Limb (tissue), 2 donors: ENCODE data around the gene RASIP1.
A peak's percentile ranks its signal among the peaks of the same experiment; 100 is the strongest.

Experiments used
- DNase-seq, 2 donors: peaks; one replicate each; pipeline ENCODE4 v3.0.0-alpha.2; 2016; ENCODE audit errors: extremely low spot score in 2 of 2

RASIP1 gene

DNA sequence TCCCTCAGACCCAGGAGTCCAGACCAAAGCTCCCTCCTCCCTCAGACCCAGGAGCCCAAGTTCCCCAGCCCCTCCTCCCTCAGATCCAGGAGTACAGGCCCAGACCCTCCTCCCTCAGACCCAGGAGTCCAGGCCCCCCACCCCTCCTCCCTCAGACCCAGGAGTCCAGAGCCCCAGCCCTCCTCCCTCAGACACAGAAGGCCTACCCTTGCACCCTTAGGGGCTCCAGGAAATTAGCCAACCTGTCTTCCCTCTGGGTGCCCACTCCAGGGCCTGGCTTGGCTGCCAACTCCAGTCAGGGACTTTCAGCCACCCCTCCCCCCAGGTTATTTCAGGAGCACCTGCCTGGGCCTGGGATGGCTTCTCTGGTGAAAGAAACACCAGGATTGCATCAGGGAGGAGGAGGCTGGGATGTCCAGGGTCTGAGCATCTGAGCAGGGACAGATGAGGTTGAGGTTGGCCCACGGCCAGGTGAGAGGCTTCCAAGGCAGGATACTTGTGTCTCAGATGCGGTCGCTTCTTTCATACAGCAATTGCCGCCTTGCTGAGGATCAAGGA is 14.8 kb upstream of the RASIP1 start, which contains the start of gene FGF21:
Gene FGF21 (plus strand): TSS at position 441 of the 558 bp plus-strand sequence. CDS start 713 bp downstream, outside the sequence.
- no peak for DNase-seq

DNA sequence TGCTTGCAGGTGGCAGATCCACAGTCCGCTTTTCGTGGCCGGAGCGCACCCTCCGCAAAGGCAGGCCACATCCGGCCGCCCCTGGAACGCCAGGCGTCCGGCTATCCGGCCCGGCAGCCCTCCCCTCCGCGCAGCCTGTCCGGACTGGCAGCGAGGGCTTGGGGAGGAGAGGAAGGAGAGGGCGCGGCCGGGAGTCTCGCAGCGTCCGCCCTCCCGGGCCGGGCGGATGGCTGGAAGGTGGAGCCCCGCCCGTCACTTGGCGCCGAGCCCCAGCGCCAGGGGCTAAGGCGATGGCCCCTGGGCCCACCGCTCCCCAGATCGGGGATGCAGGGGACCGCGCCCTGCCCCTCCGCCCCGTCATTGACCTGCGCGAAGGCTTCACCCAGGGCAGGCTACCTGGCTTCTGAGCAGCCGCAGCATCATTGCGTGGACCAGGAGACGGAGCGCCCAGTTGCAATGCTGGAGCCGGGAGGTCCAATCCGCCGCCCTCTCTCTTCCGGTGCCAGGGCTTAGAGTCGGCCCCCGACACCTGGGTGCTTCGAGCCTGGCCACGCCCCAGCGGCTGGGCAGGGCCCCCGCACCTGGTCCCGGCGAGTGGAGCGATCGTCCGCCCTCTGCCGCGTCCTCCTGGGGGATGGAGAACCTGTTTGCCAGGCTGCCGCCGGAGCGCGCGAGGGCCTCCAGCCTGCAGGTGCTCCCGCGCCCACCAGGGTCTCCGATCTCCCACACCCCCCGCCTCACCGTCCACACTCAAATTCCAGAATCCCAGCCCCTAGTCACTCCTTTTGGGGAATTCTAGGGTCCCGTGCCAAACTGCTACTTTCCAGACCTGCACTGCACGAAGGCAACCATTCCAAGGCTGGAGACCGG is 12.3 kb upstream of the RASIP1 start, which contains the start of gene FUT1:
Gene FUT1 (minus strand): TSS at position 146 of the 870 bp plus-strand sequence. CDS start 1,360 bp downstream, outside the sequence.
- peak in 1 of 2 donors; percentile 67 for DNase-seq

DNA sequence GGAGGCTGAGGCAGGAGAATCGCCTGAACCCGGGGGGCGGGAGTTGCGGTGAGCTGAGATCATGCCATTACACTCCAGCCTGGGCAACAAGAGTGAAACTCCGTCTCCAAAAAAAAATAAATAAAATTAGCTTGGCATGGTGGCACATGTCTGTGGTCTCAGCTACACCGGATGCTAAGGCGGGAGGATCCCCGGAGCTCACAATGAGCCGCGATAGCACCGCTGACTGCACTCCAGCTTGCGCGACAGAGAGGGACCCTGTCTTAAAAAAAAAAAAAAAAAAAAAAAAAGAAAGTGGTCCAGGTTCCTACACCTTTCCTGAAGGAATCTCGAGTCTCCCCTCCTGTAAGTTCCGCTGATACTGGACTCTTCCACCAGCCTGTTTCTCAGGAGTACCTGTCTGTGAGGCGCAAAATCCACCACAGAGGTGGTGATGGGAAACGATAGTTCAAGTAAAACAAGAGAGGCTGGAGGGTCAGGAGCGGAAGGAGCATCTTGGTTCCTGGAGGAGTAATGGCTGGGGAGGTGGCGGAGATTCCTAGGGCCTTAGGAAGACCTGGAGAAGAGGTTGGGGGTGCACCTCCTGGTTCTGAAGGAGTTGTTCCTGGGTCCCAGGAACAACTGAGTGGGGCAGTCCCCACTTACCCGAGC is 11.6 kb upstream of the RASIP1 start:
- no peak for DNase-seq

DNA sequence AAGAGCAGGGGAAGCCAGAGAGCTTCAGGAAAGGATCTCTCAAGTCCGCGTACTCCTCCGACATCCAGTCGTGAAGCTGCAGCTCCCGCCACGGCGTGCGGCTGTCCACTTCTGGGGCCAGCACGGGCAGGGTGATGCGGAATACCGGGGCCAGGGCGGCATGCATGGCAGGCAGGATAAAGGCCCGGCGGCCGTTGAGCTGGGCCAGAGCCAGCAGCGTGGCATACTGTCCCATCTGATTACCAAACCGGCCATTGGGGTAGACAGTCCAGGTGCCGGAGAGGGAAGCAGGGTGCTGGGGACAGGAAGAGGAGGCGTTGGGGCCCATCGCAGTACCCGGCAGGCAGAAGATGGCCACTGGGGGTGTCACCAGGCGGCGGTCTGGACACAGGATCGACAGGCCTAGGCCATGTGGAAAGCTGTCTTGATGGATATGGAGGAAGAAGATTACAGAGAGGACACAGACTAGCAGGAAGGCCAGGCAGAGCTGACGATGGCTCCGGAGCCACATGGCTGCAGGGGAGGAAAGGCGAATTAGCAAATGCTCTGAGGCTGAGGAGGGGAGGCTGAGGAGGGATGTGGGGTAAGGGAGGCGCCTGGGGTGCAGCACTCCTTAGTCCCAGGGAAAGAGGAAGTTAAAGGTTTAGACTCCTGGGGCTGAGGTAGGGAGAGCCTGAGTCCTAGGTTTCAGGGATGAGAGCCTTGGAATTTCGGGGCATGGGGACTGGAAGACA is 10.5 kb upstream of the RASIP1 start:
- DNase-seq: no peak

DNA sequence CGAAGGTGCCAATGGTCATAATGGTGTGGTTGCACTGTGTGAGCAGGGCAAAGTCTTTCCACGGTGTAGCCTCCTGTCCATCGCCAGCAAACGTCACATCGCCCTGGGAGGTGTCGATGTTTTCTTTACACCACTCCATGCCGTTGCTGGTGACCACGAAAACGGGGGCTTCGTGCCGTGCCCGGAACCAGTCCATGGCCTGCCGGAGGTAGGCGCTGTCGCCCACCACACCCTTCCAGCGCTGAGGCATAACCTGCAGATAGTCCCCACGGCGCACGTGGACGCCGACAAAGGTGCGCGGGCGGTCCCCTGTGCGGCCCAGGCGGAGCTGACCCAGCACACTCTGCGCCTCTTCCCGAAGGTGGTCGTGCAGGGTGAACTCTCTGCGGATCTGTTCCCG is 9.9 kb upstream of the RASIP1 start:
- DNase-seq: no peak

DNA sequence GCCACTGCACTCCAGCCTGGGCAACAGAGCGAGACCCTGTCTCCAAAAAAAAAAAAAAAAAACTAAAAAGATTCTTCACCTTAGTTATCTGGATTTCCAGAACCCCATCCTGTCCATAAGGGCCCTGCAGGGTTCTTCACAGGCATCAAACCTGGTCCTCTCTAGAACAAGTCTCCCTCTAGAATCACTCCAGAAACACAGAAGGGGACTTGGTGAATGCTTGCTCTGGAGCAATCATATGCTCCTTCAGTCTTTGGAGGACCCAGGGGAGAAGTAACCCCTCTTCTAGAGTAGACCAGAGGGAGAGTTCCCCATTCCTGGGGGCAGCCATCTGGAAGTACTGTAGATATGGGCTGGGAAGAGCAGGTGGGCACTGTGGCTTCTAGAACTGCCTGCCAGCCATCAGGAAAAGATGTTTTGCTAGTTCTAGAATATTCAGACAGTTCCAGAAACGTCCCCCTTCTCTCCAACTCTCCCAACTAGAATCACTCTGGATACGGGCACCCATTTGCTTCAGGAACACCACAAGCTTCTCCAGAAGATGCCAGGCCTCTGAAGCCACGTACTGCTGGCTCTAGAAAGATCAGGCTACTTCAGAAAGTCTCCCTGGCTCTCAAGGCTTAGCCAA is 9.3 kb upstream of the RASIP1 start:
- no peak for DNase-seq

DNA sequence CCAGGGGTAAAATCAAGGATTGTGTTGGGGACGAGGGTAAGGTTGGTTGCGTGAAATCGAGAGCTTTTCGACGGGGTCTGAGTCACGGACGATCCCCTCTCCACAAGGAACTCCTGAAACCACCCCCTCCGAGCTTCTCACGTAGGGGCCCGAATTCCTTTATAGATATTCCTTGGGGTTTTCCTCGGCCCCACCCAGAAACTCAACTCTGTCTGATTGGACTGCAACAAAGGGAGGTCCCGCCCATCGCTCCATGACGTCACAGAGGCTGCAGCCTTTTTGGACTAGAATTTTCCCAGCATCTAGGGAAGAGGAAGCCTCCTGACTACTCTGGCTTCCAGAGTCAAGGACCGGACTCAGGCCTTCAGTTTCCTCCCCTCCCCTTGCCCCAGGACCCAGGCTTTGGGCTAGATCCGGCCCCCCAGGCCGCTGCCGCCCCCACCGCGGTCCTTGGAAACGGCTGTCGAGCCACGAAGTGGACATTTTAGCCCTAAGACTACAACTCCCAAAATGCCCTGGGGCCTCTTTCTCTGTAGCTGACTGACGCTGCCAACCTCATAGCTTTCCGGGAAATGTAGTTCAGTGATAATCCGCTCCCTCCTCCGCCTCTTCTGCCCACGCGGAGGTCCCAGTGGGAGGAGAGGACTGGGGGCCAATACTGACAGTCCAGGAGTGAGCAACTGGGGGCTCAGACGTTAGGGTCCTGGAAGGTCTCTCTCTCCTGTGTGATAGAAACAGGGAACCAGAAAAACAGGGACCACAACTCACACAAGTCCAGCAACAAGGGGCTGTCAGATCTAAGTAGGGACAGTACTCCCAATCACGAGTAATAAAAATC is 6.5 kb upstream of the RASIP1 start, which contains the start of gene IZUMO1:
Gene IZUMO1 (minus strand): TSS at position 172 of the 838 bp plus-strand sequence. CDS start 1,050 bp downstream, outside the sequence.
- peak; percentile 85 to 90 for DNase-seq

DNA sequence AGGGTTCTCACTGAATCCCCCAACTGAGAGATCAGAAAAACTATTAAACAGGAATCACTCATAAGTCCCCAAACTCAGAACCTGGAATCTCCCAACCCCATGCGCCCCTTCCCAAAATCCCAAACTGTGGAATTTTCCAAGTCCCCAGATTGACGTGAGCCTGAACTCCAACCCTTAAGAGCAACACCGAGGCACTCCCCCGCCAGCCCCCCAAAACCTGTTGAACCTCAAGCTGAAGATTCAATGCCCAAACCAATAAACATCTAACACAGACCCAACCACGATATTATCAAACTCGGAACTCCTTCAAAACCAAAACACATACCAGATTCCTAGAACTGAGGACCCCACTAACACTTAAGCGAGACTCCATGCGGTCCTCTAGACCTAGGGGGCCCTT is 5.7 kb upstream of the RASIP1 start:
- DNase-seq: no peak

DNA sequence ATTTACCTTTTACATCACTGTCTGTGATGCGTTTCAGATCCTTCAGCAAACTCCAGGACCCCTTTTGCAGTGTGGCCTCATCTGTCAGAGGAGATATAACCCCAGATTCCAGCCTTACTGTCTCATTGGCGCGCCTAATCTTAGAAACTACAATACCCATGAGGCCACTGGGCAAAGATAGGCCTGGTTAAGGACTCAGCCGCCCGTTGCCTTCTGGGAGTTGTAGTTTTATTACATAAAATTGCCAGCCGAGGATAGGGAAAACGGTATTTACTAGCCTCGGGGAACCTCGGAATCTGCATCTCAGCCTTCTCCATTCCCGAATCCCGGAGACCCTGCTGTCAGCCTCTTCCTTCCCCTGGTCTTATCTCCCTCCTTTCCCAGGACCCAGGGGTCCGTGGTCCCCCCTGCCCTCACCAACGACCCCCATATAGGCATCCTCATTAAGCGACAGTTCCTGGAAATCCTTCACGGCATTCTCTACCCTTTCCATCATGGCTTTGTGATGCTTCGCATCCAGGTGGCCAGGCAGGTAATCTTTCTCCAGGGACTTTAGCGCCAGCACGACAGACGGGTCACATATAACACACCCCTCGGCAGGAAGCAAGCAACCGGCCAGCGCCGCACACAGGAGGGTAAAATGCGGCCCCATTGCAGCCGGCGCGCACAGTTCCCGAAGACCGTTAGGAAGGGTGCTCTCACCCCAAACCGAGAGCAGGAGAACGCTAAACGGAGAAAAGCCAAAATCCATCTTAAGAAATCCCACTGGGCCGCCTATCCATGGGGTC is 5.0 kb upstream of the RASIP1 start:
- peak; percentile 64 to 72 for DNase-seq

DNA sequence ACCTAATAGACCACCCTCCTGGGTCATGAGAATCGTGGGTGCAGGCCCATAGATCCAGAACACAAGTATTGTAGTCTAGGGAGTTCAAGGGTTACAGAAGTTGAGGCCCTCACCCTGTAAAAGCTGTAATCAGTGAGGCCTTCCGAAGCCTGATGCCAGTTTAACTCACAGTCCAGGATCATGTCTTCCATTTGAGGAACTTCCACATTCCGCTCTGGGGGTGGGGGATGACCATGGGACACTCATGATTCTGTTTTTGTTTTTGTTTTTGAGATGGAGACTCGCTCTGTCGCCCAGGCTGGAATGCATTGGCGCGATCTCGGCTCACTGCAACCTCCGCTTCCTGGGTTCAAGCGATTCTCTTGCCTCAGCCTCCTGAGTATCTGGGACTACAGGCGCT is 1.7 kb upstream of the RASIP1 start:
- no peak for DNase-seq

DNA sequence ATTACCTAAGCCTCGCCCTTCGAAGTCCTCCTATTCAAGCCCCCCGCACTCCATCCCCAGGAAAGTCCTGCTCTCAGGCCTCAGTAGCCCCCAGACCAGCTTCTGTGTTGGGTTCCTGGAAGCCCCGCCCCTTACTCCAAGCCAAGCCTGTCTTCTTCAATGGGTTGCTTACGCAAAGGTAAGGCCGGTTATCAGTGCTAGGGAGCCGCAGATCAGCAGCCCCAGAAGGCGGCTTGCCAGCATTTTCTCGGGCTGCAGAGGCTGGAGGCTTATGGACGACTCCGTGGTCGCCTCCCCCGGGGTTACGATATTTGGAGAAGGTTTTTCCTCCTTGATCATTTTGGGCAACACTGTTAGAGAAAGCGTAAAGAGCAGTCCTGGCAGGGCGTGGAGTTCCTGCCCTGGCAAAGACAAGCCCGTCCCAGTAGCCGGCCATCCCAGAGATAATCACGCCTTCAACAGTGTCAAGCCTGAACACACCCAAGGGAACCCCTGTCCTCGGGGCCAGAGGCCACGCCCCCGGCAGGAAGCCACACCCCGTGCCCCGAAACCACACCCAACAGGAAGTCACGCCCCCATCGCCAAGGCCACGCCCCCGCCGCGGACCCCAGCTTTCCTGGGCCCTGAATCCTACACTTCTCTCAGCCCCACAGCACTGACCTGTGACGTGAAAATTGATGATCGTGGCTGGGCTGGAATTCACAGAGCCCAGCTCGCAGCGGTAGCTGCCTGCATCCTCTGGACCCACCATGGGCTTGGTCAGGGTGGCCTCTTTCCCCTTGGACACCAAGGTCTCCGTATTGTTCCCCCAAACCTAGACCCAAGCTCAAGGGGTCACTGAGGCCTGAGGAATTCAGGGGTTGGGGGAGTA is 954 bp upstream of the RASIP1 start:
- peak in 1 of 2 donors; percentile 61 for DNase-seq

DNA sequence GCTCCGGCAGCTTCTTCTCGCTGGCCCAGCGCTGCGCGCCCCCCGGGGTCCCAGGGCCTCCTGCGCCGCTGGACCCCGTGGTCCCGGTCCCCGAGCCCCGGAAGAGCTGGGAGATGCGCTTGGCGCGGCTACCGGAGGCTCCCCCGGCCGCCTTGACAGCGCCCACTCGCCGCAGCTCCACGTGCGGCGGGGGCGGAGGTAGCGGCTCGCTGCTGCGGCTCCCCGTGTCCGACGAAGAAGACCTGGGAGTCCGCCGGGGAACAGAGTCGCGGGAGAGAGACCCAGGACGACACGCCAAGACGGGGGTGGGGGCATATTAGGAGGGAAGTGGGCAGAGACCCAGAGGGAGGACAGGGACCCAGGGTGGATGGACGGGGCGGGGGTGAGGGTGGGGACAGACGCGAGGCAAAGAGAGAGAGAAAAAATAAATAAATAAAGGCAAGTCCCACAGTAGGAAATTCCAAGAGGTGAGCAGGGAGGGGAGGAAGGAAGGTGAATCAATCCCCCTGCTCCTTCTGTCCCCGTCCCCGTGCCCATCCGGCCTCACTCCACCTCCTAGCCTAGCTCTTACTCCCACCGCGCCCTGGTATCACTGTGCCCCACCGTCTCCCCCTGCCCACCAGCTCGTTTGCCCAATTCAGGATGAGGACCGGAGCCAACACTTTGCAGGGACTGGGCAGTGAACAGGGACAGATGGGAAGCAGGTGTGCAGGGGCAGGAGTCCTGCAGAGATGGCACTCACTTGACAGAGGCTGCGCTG is 826 bp downstream of the RASIP1 start:
- peak in 1 of 2 donors; percentile 50 for DNase-seq

DNA sequence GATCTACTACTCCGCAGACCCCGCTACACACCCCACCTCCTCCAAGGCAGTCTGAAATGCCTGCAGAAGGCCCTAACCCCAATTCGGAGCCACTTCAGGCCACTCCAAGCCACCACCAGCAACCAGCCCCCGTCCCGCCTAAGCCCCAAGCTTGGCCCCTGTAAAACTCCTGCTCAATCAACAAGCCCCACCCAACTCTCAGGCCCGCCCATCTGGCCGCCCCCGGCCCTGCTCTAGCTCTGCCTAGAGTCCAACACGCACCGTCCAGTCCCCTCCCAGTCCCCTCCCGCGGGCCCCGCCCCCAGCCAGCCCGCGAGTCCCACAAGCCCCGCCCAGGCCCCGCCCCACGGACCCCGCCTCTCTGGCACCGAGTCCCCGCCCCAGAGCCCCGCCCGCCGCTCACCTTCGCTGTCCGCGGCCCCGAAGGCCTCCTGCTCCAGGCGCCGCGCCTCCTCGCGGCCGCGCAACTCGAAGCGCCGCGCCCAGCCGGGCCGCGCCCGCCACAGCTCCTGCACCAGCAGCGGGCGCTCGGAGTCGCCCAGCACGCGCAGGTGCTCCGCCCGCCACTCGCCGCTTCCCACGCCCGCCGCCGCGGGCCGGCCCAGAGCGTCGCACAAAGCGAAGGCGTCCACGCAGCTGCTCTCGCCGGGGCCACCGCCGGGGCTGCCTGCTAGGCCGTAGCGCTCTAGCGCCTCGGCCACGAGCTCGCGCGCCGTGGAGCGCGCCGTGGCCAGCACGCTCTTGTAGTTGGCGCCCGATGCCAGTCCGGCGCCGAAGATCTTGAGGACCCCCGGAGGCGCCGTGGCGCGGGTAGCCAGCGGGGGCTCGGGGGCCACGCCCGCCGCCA is 1.6 kb downstream of the RASIP1 start:
- peak; percentile 91 to 98 for DNase-seq

DNA sequence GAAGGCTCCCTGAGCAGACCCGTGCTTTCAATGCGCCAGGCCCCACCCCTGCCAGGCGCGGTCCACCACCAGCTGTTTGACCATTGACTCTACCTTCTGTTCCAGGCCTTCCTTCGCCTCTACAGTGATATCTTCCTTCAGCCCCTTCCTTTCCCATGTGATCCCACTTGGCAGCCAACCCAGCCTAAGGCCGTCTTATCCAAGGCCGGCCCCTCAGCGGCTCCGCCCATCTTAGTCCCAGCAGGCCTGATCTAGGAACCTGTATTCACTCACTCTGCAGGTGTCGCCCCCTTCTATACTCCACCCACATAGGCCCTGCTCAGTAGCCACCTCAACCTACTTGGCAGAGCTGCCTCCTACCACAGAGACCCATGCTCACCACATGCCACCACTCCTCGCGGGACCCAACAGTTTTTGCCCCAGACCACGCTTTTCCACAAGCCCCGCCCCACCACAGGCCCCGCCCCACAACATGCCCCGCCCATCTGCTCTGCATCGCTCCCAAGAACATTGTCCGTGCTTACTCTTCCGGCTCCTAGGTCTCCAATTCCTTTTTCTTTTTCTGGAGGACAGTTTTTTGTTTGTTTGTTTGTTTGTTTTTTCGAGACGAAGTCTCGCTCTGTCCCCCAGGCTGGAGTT is 2.9 kb downstream of the RASIP1 start:
- no peak for DNase-seq

DNA sequence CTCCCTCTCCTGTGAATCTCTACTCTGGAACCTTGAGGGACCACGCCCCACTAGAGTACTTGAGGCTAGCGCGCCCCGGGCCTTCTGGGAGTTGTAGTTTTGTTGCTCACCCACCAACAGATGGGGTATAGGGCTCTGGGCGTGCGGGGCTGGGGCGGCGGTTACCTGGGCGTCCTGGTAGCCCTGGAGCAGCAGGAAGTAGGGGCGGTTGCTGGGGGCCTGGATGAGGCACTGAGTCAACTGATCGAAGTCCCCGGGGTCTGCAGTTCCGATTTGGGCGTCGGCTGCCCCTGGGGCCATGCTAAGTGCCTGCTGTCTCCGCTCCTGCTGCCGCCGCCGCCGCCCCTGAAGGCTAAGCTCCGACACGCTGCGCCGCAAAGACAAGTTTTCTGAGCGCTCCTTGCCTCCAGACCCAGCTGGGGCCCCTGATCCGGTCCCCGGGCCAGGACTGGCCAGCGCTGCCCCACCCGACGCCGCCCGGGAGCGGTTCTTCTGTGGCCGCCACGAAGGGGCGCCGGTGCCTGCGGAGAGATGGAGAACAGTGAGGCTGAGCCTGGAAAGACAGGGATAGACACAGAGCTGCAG is 5.3 kb downstream of the RASIP1 start:
- peak in 1 of 2 donors; percentile 60 for DNase-seq

DNA sequence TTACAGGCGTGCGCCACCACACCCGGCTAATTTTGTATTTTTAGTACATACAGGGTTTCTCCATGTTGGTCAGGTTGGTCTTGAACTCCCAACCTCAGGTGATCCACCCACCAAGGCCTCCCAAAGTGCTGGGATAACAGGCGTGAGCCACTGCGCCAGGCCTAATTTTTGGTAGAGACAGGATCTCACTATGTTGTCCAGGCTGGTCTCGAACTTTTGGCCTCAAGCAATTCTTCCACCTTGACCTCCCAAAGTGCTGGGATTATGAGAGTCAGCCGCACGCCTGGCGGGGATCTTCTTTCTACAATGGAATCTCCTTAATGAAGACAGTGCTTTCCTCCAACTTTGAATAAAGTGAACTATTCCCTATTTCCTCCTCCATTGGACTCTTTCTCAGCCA is 5.8 kb downstream of the RASIP1 start:
- no peak for DNase-seq
